ENCODE measurements around the gene INPP4A. TPM values are rescaled to one million over a fixed set of nuclear protein-coding genes. Genes with fewer than 3 reads are reported as not detected.

INPP4A gene
- total and polyA plus RNA-seq, 9 of the 15 experiments (the other 6 are each of a cell fraction or from before 2014, with no cell fraction given) = 1.8 to 15.7 (median 8.3) TPM

DNA sequence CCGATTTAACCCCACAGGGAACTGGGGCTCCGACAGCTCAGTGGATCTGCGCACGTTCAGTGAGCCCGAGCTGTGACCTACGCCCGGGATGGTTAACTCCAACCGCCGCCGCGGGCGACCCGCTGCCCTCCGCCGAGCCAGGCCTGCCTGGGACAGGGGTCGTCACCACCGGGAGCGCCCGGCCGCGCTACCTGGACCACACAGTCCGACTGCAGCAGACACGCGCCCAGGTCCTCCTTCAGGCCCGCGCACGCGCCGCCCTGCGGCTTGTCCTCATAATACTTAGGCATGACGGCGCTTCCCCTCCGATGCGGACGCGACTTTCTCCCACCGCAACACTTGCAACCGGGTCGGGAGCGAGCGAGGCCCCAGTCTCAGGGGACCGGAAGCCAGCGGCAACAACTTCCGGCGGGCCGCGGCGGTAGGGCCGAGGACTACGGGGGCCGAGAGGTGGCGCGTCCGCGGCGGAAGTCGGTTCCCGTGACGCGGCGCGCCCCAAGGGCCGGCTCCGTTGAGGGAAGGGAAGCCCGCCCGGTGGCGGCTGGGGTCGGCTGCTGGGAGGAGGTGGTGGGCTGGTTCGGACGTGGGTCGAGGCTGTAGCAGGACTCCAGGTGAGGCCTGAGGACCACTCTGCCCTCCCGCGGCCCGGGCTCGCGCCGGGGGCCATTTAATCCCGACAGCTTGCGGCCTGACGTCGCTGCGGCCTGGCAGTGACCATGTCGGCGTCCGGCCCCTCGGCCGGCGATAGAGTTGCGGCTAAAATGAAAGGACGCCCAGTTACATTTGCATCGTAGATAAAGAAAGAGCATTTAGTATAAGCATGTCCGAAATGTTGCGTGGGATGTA is 163.7 kb downstream of the INPP4A start, which contains the start of the genes COA5 and UNC50 (continued):
- TF ChIP-seq, protein P1, sequence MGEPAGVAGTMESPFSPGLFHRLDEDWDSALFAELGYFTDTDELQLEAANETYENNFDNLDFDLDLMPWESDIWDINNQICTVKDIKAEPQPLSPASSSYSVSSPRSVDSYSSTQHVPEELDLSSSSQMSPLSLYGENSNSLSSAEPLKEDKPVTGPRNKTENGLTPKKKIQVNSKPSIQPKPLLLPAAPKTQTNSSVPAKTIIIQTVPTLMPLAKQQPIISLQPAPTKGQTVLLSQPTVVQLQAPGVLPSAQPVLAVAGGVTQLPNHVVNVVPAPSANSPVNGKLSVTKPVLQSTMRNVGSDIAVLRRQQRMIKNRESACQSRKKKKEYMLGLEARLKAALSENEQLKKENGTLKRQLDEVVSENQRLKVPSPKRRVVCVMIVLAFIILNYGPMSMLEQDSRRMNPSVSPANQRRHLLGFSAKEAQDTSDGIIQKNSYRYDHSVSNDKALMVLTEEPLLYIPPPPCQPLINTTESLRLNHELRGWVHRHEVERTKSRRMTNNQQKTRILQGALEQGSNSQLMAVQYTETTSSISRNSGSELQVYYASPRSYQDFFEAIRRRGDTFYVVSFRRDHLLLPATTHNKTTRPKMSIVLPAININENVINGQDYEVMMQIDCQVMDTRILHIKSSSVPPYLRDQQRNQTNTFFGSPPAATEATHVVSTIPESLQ (CRISPR knock-in tag; IDR thresholded peaks at IDR 0.05) = no peak
- TF ChIP-seq, protein P2, sequence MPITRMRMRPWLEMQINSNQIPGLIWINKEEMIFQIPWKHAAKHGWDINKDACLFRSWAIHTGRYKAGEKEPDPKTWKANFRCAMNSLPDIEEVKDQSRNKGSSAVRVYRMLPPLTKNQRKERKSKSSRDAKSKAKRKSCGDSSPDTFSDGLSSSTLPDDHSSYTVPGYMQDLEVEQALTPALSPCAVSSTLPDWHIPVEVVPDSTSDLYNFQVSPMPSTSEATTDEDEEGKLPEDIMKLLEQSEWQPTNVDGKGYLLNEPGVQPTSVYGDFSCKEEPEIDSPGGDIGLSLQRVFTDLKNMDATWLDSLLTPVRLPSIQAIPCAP (CRISPR knock-in tag; IDR thresholded peaks at IDR 0.05; ENCODE audit: borderline replicate concordance) = no peak
- peak; percentile 99 for TF ChIP-seq GABPA (tag; conservative IDR thresholded peaks at IDR 0.05; ENCODE audit: low read depth)
- TF ChIP-seq, protein P3, sequence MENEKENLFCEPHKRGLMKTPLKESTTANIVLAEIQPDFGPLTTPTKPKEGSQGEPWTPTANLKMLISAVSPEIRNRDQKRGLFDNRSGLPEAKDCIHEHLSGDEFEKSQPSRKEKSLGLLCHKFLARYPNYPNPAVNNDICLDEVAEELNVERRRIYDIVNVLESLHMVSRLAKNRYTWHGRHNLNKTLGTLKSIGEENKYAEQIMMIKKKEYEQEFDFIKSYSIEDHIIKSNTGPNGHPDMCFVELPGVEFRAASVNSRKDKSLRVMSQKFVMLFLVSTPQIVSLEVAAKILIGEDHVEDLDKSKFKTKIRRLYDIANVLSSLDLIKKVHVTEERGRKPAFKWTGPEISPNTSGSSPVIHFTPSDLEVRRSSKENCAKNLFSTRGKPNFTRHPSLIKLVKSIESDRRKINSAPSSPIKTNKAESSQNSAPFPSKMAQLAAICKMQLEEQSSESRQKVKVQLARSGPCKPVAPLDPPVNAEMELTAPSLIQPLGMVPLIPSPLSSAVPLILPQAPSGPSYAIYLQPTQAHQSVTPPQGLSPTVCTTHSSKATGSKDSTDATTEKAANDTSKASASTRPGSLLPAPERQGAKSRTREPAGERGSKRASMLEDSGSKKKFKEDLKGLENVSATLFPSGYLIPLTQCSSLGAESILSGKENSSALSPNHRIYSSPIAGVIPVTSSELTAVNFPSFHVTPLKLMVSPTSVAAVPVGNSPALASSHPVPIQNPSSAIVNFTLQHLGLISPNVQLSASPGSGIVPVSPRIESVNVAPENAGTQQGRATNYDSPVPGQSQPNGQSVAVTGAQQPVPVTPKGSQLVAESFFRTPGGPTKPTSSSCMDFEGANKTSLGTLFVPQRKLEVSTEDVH (IDR thresholded peaks at IDR 0.05; ENCODE audit: low read depth, partially characterized antibody) = peak; percentile 64
- TF ChIP-seq, protein P4, sequence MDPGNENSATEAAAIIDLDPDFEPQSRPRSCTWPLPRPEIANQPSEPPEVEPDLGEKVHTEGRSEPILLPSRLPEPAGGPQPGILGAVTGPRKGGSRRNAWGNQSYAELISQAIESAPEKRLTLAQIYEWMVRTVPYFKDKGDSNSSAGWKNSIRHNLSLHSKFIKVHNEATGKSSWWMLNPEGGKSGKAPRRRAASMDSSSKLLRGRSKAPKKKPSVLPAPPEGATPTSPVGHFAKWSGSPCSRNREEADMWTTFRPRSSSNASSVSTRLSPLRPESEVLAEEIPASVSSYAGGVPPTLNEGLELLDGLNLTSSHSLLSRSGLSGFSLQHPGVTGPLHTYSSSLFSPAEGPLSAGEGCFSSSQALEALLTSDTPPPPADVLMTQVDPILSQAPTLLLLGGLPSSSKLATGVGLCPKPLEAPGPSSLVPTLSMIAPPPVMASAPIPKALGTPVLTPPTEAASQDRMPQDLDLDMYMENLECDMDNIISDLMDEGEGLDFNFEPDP (CRISPR knock-in tag; IDR thresholded peaks at IDR 0.05) = no peak
- TF ChIP-seq CREM (IDR thresholded peaks at IDR 0.05; ENCODE audit: low read depth) = peak; percentile 94
- TF ChIP-seq, protein P5, sequence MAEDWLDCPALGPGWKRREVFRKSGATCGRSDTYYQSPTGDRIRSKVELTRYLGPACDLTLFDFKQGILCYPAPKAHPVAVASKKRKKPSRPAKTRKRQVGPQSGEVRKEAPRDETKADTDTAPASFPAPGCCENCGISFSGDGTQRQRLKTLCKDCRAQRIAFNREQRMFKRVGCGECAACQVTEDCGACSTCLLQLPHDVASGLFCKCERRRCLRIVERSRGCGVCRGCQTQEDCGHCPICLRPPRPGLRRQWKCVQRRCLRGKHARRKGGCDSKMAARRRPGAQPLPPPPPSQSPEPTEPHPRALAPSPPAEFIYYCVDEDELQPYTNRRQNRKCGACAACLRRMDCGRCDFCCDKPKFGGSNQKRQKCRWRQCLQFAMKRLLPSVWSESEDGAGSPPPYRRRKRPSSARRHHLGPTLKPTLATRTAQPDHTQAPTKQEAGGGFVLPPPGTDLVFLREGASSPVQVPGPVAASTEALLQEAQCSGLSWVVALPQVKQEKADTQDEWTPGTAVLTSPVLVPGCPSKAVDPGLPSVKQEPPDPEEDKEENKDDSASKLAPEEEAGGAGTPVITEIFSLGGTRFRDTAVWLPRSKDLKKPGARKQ (CRISPR knock-in tag; IDR thresholded peaks at IDR 0.05) = no peak
- TF ChIP-seq, protein P6, sequence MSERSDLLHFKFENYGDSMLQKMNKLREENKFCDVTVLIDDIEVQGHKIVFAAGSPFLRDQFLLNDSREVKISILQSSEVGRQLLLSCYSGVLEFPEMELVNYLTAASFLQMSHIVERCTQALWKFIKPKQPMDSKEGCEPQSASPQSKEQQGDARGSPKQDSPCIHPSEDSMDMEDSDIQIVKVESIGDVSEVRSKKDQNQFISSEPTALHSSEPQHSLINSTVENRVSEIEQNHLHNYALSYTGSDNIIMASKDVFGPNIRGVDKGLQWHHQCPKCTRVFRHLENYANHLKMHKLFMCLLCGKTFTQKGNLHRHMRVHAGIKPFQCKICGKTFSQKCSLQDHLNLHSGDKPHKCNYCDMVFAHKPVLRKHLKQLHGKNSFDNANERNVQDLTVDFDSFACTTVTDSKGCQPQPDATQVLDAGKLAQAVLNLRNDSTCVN (CRISPR knock-in tag; IDR thresholded peaks at IDR 0.05) = no peak
- no peak for TF ChIP-seq SNRNP70 (optimal IDR thresholded peaks at IDR 0.05; ENCODE audit: low read depth, low read length)
- TF ChIP-seq, protein P7, sequence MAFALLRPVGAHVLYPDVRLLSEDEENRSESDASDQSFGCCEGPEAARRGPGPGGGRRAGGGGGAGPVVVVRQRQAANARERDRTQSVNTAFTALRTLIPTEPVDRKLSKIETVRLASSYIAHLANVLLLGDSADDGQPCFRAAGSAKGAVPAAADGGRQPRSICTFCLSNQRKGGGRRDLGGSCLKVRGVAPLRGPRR (CRISPR knock-in tag; IDR thresholded peaks at IDR 0.05) = no peak
- TF ChIP-seq NEUROD1 (IDR thresholded peaks at IDR 0.05; ENCODE audit: borderline replicate concordance, low read depth, low read length, partially characterized antibody) = peak; percentile 57
- TF ChIP-seq GTF2E2 (tag; IDR thresholded peaks at IDR 0.05) = peak; percentile 95
- TF ChIP-seq MECOM (CRISPR knock-in tag; IDR thresholded peaks at IDR 0.05) = no peak
- TF ChIP-seq KDM1A (IDR thresholded peaks at IDR 0.05) = no peak
- TF ChIP-seq MCM7 (IDR thresholded peaks at IDR 0.05) = no peak
